Measurements from ENCODE around the gene CLIP4. TPM values are rescaled to one million over a fixed set of nuclear protein-coding genes. Genes with fewer than 3 reads are reported as not detected.

CLIP4 gene
- polyA plus RNA-seq, 1 donor from 2014 or later: 13.3 TPM

Other genes with a start within 250 kb of the CLIP4 start
- 20.0 TPM for gene TRMT61B, start 245.1 kb upstream of the CLIP4 start, polyA plus RNA-seq
- 38.0 TPM for gene WDR43, start 220.7 kb upstream of the CLIP4 start, polyA plus RNA-seq
- gene TOGARAM2, start 134.1 kb upstream of the CLIP4 start, polyA plus RNA-seq: 0.28 TPM
- gene PCARE, start 40.9 kb upstream of the CLIP4 start, polyA plus RNA-seq: not detected